HG03064 (cell line): Measurements from ENCODE around the gene SMC3.
"Not testable (repeated sequence)": the region's sequence is repeated elsewhere in the genome, so short reads cannot be mapped to it uniquely, and the experiment has no call there.

Experiments used
- ATAC-seq: cut with Tn5 transposase; IDR thresholded peaks from one replicate; pipeline ENCODE4 v1.9.1; 2021; ENCODE audit warnings: low read depth; ENCODE audit not compliant: unreplicated experiment

The SMC3 gene

DNA sequence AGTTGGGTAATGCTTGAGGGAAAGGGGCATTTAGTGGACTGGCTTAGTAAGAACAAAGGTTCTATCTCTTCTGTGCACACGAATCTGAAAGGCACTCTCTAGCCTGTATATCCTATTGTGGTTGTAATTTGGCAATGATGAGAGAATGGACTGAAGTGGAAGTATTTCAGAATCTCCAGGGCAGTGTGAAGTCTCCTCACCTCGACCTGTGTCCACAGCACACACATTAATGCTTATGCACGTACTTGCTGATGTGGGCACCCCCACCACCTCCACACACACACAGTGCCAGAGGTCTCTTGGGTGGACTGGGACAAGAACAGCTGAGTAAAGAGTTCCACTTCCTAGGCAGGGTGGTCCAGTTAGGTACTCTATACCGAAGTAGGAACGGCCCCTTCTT is 6.9 kb downstream of the SMC3 start:
- no peak for ATAC-seq

- no peak for ATAC-seq
Observed at GRCh38 chr10:110576220-110576619, 8.7 kb downstream of the SMC3 start.

GRCh38 chr10:110577056-110577455 is 9.6 kb downstream of the SMC3 start:
- no peak for ATAC-seq

DNA sequence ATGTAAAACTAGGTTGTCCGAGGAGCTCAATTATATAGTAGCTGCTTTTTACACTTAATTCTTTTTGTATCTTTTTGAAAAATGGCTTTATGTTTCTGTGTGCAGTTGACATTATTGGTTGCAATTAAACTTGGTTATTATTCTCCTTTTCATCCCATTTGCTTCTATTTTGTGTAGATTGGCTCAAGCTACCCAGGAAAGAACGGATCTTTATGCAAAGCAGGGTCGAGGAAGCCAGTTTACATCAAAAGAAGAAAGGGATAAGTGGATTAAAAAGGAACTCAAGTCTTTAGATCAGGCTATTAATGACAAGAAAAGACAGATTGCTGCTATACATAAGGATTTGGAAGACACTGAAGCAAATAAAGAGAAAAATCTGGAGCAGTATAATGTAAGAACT is 16.5 kb downstream of the SMC3 start:
- no peak for ATAC-seq

- ATAC-seq = no peak
Observed at GRCh38 chr10:110591760-110592159, 24.3 kb downstream of the SMC3 start.

- ATAC-seq = no peak
Observed at GRCh38 chr10:110597476-110597875, 30.0 kb downstream of the SMC3 start.

GRCh38 chr10:110600487-110601101 is 33.1 kb downstream of the SMC3 start:
- no peak for ATAC-seq

- ATAC-seq = no peak
Observed at GRCh38 chr10:110601581-110601980, 34.1 kb downstream of the SMC3 start.

DNA sequence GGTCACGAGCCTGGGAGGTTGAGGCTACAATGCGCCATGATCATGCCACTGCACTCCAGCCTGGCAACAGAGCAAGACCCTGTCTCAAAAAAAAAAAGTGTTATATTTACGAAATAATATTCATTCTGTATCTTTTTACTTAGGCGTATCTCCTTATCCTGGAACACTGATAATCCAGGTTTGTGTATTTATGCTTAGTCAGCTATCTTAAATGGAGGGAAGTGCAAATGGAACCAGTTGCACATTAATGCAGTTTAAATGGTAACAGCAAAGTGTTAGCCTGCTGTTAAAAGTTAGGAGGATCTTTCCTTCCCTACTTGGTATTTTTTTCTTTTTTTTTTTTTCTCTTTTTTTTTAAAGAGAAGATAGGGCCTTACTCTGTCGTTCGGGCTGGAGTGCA is 40.6 kb downstream of the SMC3 start:
- no peak for ATAC-seq

- no peak for ATAC-seq
Observed at GRCh38 chr10:110609605-110610004, 42.1 kb downstream of the SMC3 start.

DNA sequence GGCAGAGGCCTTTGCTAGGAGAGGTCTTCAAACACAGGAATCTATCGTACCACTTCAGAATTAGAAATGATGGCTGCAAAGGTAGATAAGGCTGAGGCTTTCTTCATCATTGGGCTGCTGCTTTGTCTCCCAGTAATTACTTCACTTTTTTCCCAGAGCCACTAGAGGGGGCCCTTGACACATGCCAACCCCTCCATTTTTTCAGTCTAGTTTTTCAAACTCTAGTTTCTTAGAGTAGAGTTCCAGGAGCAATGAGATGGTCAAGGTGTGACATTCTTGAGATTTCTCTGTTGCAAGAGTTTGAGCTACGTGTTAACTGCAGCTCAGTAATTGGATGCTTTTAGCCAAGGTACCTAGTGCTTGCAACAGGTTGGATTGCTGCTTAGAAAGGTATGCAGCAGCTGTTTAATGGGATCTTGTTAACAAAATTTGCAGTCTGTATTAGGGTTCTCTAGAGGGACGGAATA is 42.8 kb downstream of the SMC3 start:
- ATAC-seq = no peak

DNA sequence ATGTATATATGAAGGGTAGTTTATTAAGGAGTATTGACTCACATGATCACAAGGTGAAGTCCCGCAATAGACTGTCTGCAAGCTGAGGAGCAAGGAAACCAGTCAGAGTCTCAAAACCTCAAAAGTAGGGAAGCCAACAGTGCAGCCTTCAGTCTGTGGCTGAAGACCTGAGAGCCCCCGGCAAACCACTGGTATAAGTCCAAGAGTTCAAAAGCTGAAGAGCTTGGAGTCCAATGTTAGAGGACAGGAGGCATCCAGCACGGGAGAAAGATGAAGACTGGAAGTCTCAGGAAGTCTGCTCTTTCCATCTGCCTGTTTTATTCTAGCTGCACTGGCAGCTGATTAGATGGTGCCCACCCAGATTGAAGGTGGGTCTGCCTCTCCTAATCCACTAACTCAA is 43.3 kb downstream of the SMC3 start:
- not testable (repeated sequence) for ATAC-seq

DNA sequence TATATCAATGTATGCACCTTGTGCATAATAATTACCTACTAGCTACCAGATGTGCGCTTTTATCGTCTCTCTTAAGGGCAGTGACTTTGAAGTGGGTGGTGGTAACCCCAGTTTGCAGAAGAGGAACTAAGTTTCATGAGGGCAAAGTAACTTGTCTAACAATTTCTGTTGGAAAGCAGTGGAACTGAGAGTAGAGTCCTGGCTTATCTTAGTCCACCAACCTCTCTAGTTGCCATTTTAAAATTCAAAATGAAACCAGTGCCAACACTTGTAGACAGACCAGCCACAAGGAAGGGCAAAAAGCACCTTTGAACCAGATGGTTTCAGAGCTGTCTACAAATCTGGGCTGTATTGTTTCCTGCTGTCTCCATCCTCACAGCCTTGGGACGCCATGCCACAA is 44.6 kb downstream of the SMC3 start:
- ATAC-seq = no peak

DNA sequence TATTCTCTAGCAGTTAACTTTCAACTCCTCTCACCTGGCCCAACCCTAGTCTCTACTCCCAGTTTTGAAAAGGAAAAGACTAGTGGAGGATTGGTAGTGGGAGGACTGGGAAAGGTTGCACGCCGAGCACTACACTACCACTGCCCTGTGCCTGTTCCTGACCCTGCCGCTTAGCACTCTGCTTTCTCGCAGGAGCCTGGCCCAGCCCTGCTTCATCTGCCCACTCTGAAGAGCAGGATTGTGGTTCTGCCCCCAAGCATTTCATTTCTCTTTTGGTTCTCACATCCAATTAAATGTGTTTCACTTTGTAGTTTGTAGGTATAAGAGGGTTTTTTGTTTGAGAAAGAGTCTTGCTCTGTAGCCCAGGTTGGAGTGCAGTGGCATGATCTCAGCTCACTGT is 45.1 kb downstream of the SMC3 start:
- no peak for ATAC-seq

GRCh38 chr10:110613341-110613995 is 46.0 kb downstream of the SMC3 start:
- no peak for ATAC-seq

DNA sequence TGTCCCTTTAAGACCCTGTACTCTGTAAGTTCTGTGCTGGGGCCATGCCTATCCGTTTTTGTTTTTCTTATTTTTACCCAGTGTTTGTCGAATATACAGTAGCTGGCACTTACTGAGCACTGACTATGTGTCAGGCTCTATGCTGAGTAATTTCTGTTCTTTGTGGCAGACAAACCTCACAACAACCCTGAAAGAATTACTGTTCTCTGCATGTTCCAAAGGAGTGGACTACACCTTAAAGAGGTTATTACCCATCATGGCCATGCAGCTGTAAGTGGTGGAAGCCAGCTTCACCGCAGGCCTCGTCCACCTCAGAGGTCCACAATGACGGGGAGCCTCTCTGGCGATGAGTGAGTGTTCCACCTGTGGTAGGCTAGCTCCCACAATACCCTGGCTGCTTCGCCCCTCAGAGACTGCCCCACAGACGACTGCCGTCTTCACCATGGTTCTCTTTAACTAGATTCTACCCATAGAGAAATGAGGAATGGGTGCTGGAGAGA is 46.6 kb downstream of the SMC3 start:
- ATAC-seq = no peak

GRCh38 chr10:110615057-110615747 is 47.7 kb downstream of the SMC3 start:
- no peak for ATAC-seq

GRCh38 chr10:110616493-110617033 is 49.1 kb downstream of the SMC3 start:
- no peak for ATAC-seq

DNA sequence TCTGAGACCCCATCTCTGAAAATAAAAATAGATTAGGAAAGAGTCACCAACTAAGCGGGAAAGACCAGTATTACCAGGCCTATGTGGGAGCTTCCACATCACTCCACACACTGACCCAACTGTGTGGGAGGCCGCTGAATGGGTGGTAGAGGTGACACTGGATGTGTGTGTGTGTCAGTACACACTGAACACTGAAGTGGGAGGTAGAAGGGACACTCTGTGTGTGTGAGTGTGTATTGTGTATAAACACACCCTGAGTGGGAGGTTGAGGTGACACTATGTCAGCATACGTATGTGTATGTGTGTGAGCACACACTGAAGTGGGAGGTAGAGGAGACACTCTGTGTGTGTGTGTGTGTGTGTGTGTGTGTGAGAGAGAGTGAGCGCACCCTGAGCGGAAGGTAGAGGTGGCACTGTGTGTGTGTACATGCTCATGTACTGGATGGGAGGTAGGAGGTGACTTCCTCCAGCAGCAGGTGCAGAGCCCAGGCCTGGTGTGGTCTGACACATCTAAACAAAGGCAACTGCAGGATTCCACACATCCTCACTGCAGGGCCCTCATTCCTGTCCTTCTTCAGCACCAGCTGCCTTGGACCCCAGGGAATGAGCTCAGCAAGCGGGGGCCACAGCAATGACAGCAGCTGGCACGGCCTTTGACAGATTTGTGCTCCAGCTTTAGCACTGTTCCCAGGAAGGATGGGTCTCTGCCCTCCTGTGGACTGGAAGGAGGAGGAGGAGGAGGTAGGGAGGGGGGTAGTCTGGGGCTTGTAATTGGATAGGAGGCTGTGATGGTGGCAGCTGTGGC is 50.1 kb downstream of the SMC3 start:
- ATAC-seq = no peak

- ATAC-seq = no peak
Observed at GRCh38 chr10:110618230-110618610, 50.7 kb downstream of the SMC3 start.
